ENCODE results near the gene IPCEF1.

GRCh38 chr6:154232013-154232910, 124.3 kb downstream of the IPCEF1 start:
- no peak for TF ChIP-seq CTCF (IDR thresholded peaks at IDR 0.05; ENCODE audit: poor library complexity, severe bottlenecking)
- TF ChIP-seq EZH2 (IDR thresholded peaks at IDR 0.05; ENCODE audit: borderline replicate concordance, insufficient read depth, low read length, poor library complexity, severe bottlenecking), result no peak
- no peak for TF ChIP-seq POLR2AphosphoS5 (IDR thresholded peaks at IDR 0.05)
- TF ChIP-seq, protein P1, sequence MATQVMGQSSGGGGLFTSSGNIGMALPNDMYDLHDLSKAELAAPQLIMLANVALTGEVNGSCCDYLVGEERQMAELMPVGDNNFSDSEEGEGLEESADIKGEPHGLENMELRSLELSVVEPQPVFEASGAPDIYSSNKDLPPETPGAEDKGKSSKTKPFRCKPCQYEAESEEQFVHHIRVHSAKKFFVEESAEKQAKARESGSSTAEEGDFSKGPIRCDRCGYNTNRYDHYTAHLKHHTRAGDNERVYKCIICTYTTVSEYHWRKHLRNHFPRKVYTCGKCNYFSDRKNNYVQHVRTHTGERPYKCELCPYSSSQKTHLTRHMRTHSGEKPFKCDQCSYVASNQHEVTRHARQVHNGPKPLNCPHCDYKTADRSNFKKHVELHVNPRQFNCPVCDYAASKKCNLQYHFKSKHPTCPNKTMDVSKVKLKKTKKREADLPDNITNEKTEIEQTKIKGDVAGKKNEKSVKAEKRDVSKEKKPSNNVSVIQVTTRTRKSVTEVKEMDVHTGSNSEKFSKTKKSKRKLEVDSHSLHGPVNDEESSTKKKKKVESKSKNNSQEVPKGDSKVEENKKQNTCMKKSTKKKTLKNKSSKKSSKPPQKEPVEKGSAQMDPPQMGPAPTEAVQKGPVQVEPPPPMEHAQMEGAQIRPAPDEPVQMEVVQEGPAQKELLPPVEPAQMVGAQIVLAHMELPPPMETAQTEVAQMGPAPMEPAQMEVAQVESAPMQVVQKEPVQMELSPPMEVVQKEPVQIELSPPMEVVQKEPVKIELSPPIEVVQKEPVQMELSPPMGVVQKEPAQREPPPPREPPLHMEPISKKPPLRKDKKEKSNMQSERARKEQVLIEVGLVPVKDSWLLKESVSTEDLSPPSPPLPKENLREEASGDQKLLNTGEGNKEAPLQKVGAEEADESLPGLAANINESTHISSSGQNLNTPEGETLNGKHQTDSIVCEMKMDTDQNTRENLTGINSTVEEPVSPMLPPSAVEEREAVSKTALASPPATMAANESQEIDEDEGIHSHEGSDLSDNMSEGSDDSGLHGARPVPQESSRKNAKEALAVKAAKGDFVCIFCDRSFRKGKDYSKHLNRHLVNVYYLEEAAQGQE (IDR thresholded peaks at IDR 0.05; ENCODE audit: borderline replicate concordance), result no peak
- no peak for TF ChIP-seq EP300 (conservative IDR thresholded peaks at IDR 0.05; ENCODE audit: poor library complexity, severe bottlenecking)
- TF ChIP-seq TAF1 (IDR thresholded peaks at IDR 0.05; ENCODE audit: low read depth), result no peak
